Measurements from ENCODE around the gene CCDC174.

DNA sequence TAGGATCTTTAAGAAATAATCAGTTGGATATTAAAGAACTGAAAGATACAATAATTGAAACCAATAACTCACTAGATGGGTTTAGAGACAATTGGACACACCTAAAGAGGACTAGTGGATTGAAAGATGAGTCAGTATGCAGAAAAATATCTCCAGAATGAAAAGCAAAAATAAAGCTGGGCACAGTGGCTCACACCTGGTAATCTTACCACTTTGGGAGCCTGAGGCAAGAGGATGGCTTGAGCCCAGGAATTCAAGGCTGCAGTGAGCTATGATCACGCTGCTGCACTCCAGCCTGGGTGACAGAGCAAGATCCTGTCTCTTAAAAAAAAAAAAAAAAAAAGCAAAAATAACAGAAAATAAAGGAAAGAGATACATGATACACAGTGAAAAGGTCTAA is 37.4 kb upstream of the CCDC174 start:
- TF ChIP-seq, protein P1, sequence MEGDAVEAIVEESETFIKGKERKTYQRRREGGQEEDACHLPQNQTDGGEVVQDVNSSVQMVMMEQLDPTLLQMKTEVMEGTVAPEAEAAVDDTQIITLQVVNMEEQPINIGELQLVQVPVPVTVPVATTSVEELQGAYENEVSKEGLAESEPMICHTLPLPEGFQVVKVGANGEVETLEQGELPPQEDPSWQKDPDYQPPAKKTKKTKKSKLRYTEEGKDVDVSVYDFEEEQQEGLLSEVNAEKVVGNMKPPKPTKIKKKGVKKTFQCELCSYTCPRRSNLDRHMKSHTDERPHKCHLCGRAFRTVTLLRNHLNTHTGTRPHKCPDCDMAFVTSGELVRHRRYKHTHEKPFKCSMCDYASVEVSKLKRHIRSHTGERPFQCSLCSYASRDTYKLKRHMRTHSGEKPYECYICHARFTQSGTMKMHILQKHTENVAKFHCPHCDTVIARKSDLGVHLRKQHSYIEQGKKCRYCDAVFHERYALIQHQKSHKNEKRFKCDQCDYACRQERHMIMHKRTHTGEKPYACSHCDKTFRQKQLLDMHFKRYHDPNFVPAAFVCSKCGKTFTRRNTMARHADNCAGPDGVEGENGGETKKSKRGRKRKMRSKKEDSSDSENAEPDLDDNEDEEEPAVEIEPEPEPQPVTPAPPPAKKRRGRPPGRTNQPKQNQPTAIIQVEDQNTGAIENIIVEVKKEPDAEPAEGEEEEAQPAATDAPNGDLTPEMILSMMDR (IDR thresholded peaks at IDR 0.05; ENCODE audit: low read length), result no peak
- no peak for TF ChIP-seq EZH2 (IDR thresholded peaks at IDR 0.05; ENCODE audit: borderline replicate concordance, low read length)
